HCT116 (cell line): ENCODE data around the gene CHCHD10. TPM values are rescaled to one million over a fixed set of nuclear protein-coding genes. Genes with fewer than 3 reads are reported as not detected.

Experiments used
- ATAC-seq: fragments of 200-7000 bp; cut with Tn5 transposase; 2 replicates; pipeline ENCODE4 v1.9.1; 2020; ENCODE audit warnings: mild to moderate bottlenecking, moderate library complexity
- BruUV-seq: library from RNA; stranded (reverse); fragments of 400-500 nt; replicated peaks from 2 replicates; lab custom pipeline; 2021; lab: Mats Ljungman, UMichigan
- CTCF ChIA-PET: fragments of 300-600 bp; sonication (Branson Sonifier 250); formaldehyde crosslinking; loops from one replicate; lab custom pipeline; 2021; ENCODE audit warnings: antibody characterized with exemption; lab: Charles Lee
- POLR2A ChIA-PET: fragments of 300-600, 350-600 bp; sonication (Branson Sonifier 250); formaldehyde crosslinking; loops from one replicate; lab custom pipeline; 2021; ENCODE audit warnings: antibody characterized with exemption; lab: Charles Lee
- RAD21 ChIA-PET, 2 experiments: fragments of 300-600 bp; sonication (Branson Sonifier 250); formaldehyde crosslinking; loops; one replicate each; lab custom pipeline; 2023; ENCODE audit warnings: low total read pairs in 2 of 2; ENCODE audit not compliant: uncharacterized antibody in 2 of 2, unreplicated experiment in 2 of 2, low non-redundant PET in 1 of 2; lab: Charles Lee
- DNase-seq: peaks from one replicate; pipeline ENCODE4 v3.0.0-alpha.2; 2010; ENCODE audit warnings: low read depth, low spot score
- H2AFZ ChIP-seq: fragments of 200-600 bp; shearing (Covaris generic), sonication (generic); 2 replicates; pipeline ENCODE4 v1.6.1; 2017; ENCODE audit warnings: low read depth, mixed run types, mixed read lengths, antibody characterized with exemption, low read length; ENCODE audit not compliant: poor library complexity, severe bottlenecking
- H3K27ac ChIP-seq: 2 replicates; pipeline ENCODE4 v1.5.1; 2012; ENCODE audit warnings: low read depth, low read length
- H3K27me3 ChIP-seq: fragments of 200-600 bp; sonication (generic); 2 replicates; pipeline ENCODE4 v1.6.1; 2016; ENCODE audit warnings: mixed run types, low read length, mixed read lengths; ENCODE audit not compliant: insufficient read depth
- H3K36me3 ChIP-seq, 2 experiments: fragments of 200-500 bp in 1 of 2; fragments of 200-600 bp in 1 of 2; sonication (Bioruptor generic) in 1 of 2; sonication (generic) in 1 of 2; 2 replicates each; pipeline versions ENCODE4 v1.5.1 to v1.6.1; 2014 to 2016; ENCODE audit warnings: low read length in 2 of 2, inconsistent platforms in 1 of 2, mixed read lengths in 1 of 2, mixed run types in 1 of 2; ENCODE audit not compliant: insufficient read depth in 2 of 2, control insufficient read depth in 1 of 2
- H3K4me1 ChIP-seq, 2 experiments: fragments of 200-600 bp in 1 of 2; sonication (generic) in 1 of 2; 2 replicates each; pipeline versions ENCODE4 v1.5.1 to v1.6.1; 2012 to 2017; ENCODE audit warnings: low read length in 2 of 2, inconsistent platforms in 1 of 2, mild to moderate bottlenecking in 1 of 2, mixed read lengths in 1 of 2, mixed run types in 1 of 2, moderate library complexity in 1 of 2; ENCODE audit not compliant: insufficient read depth in 2 of 2, control insufficient read depth in 1 of 2
- H3K4me2 ChIP-seq: fragments of 200-600 bp; sonication (generic); 2 replicates; pipeline ENCODE4 v1.6.1; 2017; ENCODE audit warnings: mixed run types, low read length, mixed read lengths
- H3K4me3 ChIP-seq, 2 experiments: fragments of 200-600 bp in 1 of 2; sonication (generic) in 1 of 2; replicated peaks in 1 of 2; 2 replicates each; pipeline ENCODE4 v1.5.1; 2011 to 2016; ENCODE audit warnings: low read length in 2 of 2, control low read depth in 1 of 2, low read depth in 1 of 2, mild to moderate bottlenecking in 1 of 2, mixed read lengths in 1 of 2, mixed run types in 1 of 2
- H3K79me2 ChIP-seq: fragments of 200-600 bp; sonication (generic); 2 replicates; pipeline ENCODE4 v1.6.1; 2017; ENCODE audit warnings: mild to moderate bottlenecking, mixed run types, low read length, moderate library complexity, mixed read lengths; ENCODE audit not compliant: insufficient read depth
- H3K9ac ChIP-seq: fragments of 200-600 bp; sonication (generic); 2 replicates; pipeline ENCODE4 v1.6.1; 2016; ENCODE audit warnings: low read length, mixed read lengths
- H3K9me2 ChIP-seq: fragments of 200-600 bp; sonication (generic), shearing (Covaris generic); 2 replicates; pipeline ENCODE4 v1.6.1; 2017; ENCODE audit warnings: mixed run types, mild to moderate bottlenecking, moderate library complexity; ENCODE audit not compliant: insufficient read depth
- H3K9me3 ChIP-seq, 2 experiments: fragments of 200-500 bp in 1 of 2; fragments of 200-600 bp in 1 of 2; sonication (Bioruptor generic) in 1 of 2; sonication (generic) in 1 of 2; 2 replicates each; pipeline ENCODE4 v1.6.1; 2014 to 2017; ENCODE audit warnings: low read length in 2 of 2, mixed read lengths in 2 of 2, inconsistent platforms in 1 of 2, low read depth in 1 of 2, mild to moderate bottlenecking in 1 of 2, mixed run types in 1 of 2, moderate library complexity in 1 of 2; ENCODE audit not compliant: control insufficient read depth in 1 of 2, insufficient read depth in 1 of 2
- H4K20me1 ChIP-seq: fragments of 200-600 bp; sonication (generic), shearing (Covaris generic); 2 replicates; pipeline ENCODE4 v1.6.1; 2017; ENCODE audit warnings: mixed run types, mild to moderate bottlenecking, moderate library complexity; ENCODE audit not compliant: insufficient read depth
- CEBPB ChIP-seq: IDR thresholded peaks from 2 replicates; pipeline ENCODE4 v1.6.1; 2012; ENCODE audit warnings: low read depth
- EGR1 ChIP-seq: IDR thresholded peaks from 2 replicates; pipeline ENCODE4 v1.6.1; 2012; ENCODE audit warnings: low read depth
- ELF1 ChIP-seq: IDR thresholded peaks from 2 replicates; pipeline ENCODE4 v1.6.1; 2012; ENCODE audit warnings: low read depth, borderline replicate concordance
- EZH2 ChIP-seq: fragments of 200-600 bp; sonication (generic); IDR thresholded peaks from 2 replicates; pipeline ENCODE4 v1.6.1; 2017; ENCODE audit warnings: antibody characterized with exemption, mixed run types
- FOSL1 ChIP-seq: IDR thresholded peaks from 2 replicates; pipeline ENCODE4 v1.6.1; 2012; ENCODE audit warnings: low read depth
- JUND ChIP-seq: IDR thresholded peaks from 2 replicates; pipeline ENCODE4 v1.6.1; 2012
- POLR2A ChIP-seq: IDR thresholded peaks from 2 replicates; pipeline ENCODE4 v1.7.0; 2011; ENCODE audit warnings: borderline replicate concordance; ENCODE audit not compliant: insufficient read depth, insufficient read length; ENCODE audit errors: extremely low read depth
- POLR2AphosphoS5 ChIP-seq: IDR thresholded peaks from 2 replicates; pipeline ENCODE4 v1.6.1; 2011; ENCODE audit warnings: mild to moderate bottlenecking, low read depth, low read length, moderate library complexity
- RAD21 ChIP-seq: IDR thresholded peaks from 2 replicates; pipeline ENCODE4 v1.6.1; 2012; ENCODE audit warnings: low read depth, mild to moderate bottlenecking
- SIN3A ChIP-seq: IDR thresholded peaks from 2 replicates; pipeline ENCODE4 v1.6.1; 2012; ENCODE audit warnings: low read depth
- SP1 ChIP-seq: IDR thresholded peaks from 2 replicates; pipeline ENCODE4 v1.6.1; 2012; ENCODE audit warnings: low read depth
- SRF ChIP-seq: IDR thresholded peaks from 2 replicates; pipeline ENCODE4 v1.6.1; 2012; ENCODE audit warnings: low read depth
- YY1 ChIP-seq: IDR thresholded peaks from 2 replicates; pipeline ENCODE4 v1.6.1; 2011; ENCODE audit warnings: low read length, low read depth, moderate library complexity, mild to moderate bottlenecking; ENCODE audit not compliant: insufficient replicate concordance; ENCODE audit errors: extremely low read depth
- ZFX ChIP-seq: fragments of 450-650 bp; IDR thresholded peaks from 2 replicates; pipeline ENCODE4 v1.6.1; 2017
- ZNF274 ChIP-seq: fragments of 200-500 bp; sonication (Bioruptor generic); IDR thresholded peaks from 2 replicates; pipeline ENCODE4 v1.6.1; 2014; ENCODE audit warnings: mild to moderate bottlenecking, low read depth, low read length, inconsistent platforms
- intact Hi-C: fragments of 100-400 bp; cut with micrococcal nuclease; formaldehyde crosslinking; loops from 2 replicates; pipeline ENCODE4 v1.10.0; 2022
- total RNA-seq: library from RNA; stranded (reverse); gene quantifications from one replicate; pipeline ENCODE4 v1.2.1, GENCODE V29; 2021; ENCODE audit not compliant: unreplicated experiment
- TF ChIP-seq, protein P1 (sequence below), 3 experiments: fragments of 200-600 bp in 1 of 3; sonication (generic) in 1 of 3; IDR thresholded peaks in 2 of 3; conservative IDR thresholded peaks in 1 of 3; 2 replicates each; pipeline ENCODE4 v1.5.1; 2012 to 2017; ENCODE audit warnings: low read depth in 2 of 3, low read length in 2 of 3, antibody characterized with exemption in 1 of 3, borderline replicate concordance in 1 of 3, control low read depth in 1 of 3, mild to moderate bottlenecking in 1 of 3, mixed read lengths in 1 of 3, mixed run types in 1 of 3, moderate library complexity in 1 of 3; ENCODE audit not compliant: insufficient read depth in 1 of 3
- TF ChIP-seq, protein P2 (sequence below): IDR thresholded peaks from 2 replicates; pipeline ENCODE4 v1.6.1; 2011; ENCODE audit warnings: mild to moderate bottlenecking, low read length, moderate library complexity; ENCODE audit not compliant: insufficient replicate concordance; ENCODE audit errors: extremely low read depth
- TF ChIP-seq, protein P3 (sequence below): IDR thresholded peaks from 2 replicates; pipeline ENCODE4 v1.6.1; 2012; ENCODE audit warnings: low read depth
- TF ChIP-seq, protein P4 (sequence below): IDR thresholded peaks from 2 replicates; pipeline ENCODE4 v1.6.1; 2012

CHCHD10 gene
- total RNA-seq, 1 experiment from 2014 or later, result 279 TPM

DNA sequence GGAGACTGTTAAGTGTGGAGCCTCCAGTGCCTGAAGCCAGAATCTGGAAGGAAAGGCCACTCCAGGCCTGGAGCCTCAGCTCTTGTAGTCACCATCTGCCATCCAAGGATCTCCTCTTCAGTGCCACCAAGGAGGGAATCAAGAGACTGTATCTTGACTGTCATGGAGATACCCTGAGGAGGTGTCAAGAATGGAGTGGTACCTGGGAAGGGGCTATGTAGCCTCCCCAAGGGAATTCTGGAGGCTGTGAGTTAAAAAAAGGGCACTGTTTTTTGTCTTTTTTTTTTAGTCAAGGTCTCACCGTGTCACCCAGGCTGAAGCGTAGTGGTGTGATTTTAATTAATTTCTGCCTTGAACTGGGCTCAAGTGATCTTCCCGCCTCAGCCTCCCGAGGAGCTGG, 8.2 kb downstream of the CHCHD10 start:
- H3K79me2 ChIP-seq, result peaks cover 4% of the 10 kb centered on the region; the same call in 1 of the 2 replicates
- DNase-seq (no peak), ATAC-seq (no peak)
- H3K27ac ChIP-seq, result no peak overlapping the region
- no peaks in the 10 kb centered on the region for H4K20me1 ChIP-seq
- peaks cover 3 to 21% of the 10 kb centered on the region in 2 experiments; a peak in 2 of 4 replicates for H3K4me1 ChIP-seq
- TF ChIP-seq POLR2AphosphoS5 (no peak), FOSL1 (no peak), POLR2A (no peak), JUND (no peak), YY1 (no peak), ZFX (no peak), CEBPB (no peak), RAD21 (no peak), EGR1 (no peak), ELF1 (no peak), SIN3A (no peak), SP1 (no peak), ZNF274 (no peak), EZH2 (no peak), SRF (no peak)
- TF ChIP-seq, protein P1, sequence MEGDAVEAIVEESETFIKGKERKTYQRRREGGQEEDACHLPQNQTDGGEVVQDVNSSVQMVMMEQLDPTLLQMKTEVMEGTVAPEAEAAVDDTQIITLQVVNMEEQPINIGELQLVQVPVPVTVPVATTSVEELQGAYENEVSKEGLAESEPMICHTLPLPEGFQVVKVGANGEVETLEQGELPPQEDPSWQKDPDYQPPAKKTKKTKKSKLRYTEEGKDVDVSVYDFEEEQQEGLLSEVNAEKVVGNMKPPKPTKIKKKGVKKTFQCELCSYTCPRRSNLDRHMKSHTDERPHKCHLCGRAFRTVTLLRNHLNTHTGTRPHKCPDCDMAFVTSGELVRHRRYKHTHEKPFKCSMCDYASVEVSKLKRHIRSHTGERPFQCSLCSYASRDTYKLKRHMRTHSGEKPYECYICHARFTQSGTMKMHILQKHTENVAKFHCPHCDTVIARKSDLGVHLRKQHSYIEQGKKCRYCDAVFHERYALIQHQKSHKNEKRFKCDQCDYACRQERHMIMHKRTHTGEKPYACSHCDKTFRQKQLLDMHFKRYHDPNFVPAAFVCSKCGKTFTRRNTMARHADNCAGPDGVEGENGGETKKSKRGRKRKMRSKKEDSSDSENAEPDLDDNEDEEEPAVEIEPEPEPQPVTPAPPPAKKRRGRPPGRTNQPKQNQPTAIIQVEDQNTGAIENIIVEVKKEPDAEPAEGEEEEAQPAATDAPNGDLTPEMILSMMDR (IDR thresholded peaks at IDR 0.05 in 2 of 3, conservative IDR thresholded peaks at IDR 0.05 in 1 of 3; ENCODE audit: borderline replicate concordance in 1 of 3, insufficient read depth in 1 of 3, low read depth in 2 of 3, low read length in 2 of 3), result no peak
- TF ChIP-seq, protein P2, sequence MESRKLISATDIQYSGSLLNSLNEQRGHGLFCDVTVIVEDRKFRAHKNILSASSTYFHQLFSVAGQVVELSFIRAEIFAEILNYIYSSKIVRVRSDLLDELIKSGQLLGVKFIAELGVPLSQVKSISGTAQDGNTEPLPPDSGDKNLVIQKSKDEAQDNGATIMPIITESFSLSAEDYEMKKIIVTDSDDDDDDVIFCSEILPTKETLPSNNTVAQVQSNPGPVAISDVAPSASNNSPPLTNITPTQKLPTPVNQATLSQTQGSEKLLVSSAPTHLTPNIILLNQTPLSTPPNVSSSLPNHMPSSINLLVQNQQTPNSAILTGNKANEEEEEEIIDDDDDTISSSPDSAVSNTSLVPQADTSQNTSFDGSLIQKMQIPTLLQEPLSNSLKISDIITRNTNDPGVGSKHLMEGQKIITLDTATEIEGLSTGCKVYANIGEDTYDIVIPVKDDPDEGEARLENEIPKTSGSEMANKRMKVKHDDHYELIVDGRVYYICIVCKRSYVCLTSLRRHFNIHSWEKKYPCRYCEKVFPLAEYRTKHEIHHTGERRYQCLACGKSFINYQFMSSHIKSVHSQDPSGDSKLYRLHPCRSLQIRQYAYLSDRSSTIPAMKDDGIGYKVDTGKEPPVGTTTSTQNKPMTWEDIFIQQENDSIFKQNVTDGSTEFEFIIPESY, result no peak
- TF ChIP-seq, protein P3, sequence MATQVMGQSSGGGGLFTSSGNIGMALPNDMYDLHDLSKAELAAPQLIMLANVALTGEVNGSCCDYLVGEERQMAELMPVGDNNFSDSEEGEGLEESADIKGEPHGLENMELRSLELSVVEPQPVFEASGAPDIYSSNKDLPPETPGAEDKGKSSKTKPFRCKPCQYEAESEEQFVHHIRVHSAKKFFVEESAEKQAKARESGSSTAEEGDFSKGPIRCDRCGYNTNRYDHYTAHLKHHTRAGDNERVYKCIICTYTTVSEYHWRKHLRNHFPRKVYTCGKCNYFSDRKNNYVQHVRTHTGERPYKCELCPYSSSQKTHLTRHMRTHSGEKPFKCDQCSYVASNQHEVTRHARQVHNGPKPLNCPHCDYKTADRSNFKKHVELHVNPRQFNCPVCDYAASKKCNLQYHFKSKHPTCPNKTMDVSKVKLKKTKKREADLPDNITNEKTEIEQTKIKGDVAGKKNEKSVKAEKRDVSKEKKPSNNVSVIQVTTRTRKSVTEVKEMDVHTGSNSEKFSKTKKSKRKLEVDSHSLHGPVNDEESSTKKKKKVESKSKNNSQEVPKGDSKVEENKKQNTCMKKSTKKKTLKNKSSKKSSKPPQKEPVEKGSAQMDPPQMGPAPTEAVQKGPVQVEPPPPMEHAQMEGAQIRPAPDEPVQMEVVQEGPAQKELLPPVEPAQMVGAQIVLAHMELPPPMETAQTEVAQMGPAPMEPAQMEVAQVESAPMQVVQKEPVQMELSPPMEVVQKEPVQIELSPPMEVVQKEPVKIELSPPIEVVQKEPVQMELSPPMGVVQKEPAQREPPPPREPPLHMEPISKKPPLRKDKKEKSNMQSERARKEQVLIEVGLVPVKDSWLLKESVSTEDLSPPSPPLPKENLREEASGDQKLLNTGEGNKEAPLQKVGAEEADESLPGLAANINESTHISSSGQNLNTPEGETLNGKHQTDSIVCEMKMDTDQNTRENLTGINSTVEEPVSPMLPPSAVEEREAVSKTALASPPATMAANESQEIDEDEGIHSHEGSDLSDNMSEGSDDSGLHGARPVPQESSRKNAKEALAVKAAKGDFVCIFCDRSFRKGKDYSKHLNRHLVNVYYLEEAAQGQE, result no peak
- TF ChIP-seq, protein P4, sequence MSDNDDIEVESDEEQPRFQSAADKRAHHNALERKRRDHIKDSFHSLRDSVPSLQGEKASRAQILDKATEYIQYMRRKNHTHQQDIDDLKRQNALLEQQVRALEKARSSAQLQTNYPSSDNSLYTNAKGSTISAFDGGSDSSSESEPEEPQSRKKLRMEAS, result no peak
- H3K4me3 ChIP-seq, result no peak overlapping the region
- CTCF ChIA-PET, result no interaction called here
- no TSS peak for BruUV-seq
- no peak overlapping the region for H2AFZ ChIP-seq
- RAD21 ChIA-PET, result no interaction called here
- H3K9ac ChIP-seq, result no peak overlapping the region
- no peaks in the 10 kb centered on the region for H3K27me3 ChIP-seq
- H3K9me3 ChIP-seq, result no peaks in the 10 kb centered on the region
- H3K36me3 ChIP-seq, result peaks cover 2 to 3% of the 10 kb centered on the region in 2 experiments; a peak in 2 of 4 replicates
- intact Hi-C loops, result no loop called here
- H3K9me2 ChIP-seq, result no peaks in the 10 kb centered on the region
- no peak overlapping the region for H3K4me2 ChIP-seq
- POLR2A ChIA-PET, result no interaction called here
